GM19328 (cell line): ENCODE measurements around the gene GPD1L.

ENCODE experiments used
- ATAC-seq: cut with Tn5 transposase; IDR thresholded peaks from one replicate; pipeline ENCODE4 v1.9.1; 2021; ENCODE audit warnings: mild to moderate bottlenecking, moderate library complexity; ENCODE audit not compliant: unreplicated experiment

GPD1L gene

GRCh38 chr3:32136703-32137102 is 30.3 kb downstream of the GPD1L start:
- ATAC-seq = no peak

GRCh38 chr3:32137870-32138269 is 31.4 kb downstream of the GPD1L start:
- no peak for ATAC-seq

GRCh38 chr3:32138545-32139104 is 32.2 kb downstream of the GPD1L start:
- ATAC-seq = no peak

- no peak for ATAC-seq
Measured at GRCh38 chr3:32140943-32141342, 34.5 kb downstream of the GPD1L start.

GRCh38 chr3:32143849-32144757 is 37.7 kb downstream of the GPD1L start:
- peak; percentile 59 for ATAC-seq

- no peak for ATAC-seq
Measured at GRCh38 chr3:32146746-32147211, 40.4 kb downstream of the GPD1L start.

GRCh38 chr3:32147509-32147908 is 41.1 kb downstream of the GPD1L start:
- no peak for ATAC-seq

- no peak for ATAC-seq
Measured at GRCh38 chr3:32147933-32148332, 41.5 kb downstream of the GPD1L start.

GRCh38 chr3:32148351-32148750 is 41.9 kb downstream of the GPD1L start:
- no peak for ATAC-seq

GRCh38 chr3:32153414-32154204 is 47.2 kb downstream of the GPD1L start:
- no peak for ATAC-seq

- ATAC-seq = no peak
Measured at GRCh38 chr3:32154205-32154579, 47.8 kb downstream of the GPD1L start.

- no peak for ATAC-seq
Measured at GRCh38 chr3:32155117-32155516, 48.7 kb downstream of the GPD1L start.

GRCh38 chr3:32157600-32158264 is 51.3 kb downstream of the GPD1L start:
- no peak for ATAC-seq

GRCh38 chr3:32160706-32161214 is 54.3 kb downstream of the GPD1L start:
- no peak for ATAC-seq

GRCh38 chr3:32165442-32165841 is 59.0 kb downstream of the GPD1L start:
- ATAC-seq = no peak

GRCh38 chr3:32166654-32167053 is 60.2 kb downstream of the GPD1L start:
- ATAC-seq = no peak

GRCh38 chr3:32172420-32172819 is 66.0 kb downstream of the GPD1L start:
- ATAC-seq = no peak

- ATAC-seq = no peak
Measured at GRCh38 chr3:32175607-32176197, 69.3 kb downstream of the GPD1L start.

- no peak for ATAC-seq
Measured at GRCh38 chr3:32176989-32177701, 70.7 kb downstream of the GPD1L start.

- peak; percentile 63 for ATAC-seq
Measured at GRCh38 chr3:32177702-32178198, 71.3 kb downstream of the GPD1L start.
